Mesendoderm (in vitro differentiated cells): ENCODE measurements around the gene KLHL20.
"Not testable (repeated sequence)": the region's sequence is repeated elsewhere in the genome, so short reads cannot be mapped to it uniquely, and the experiment has no call there.

Experiments
- DNase-seq: peaks from one replicate; pipeline ENCODE4 v3.0.0; 2013
- H2AK5ac ChIP-seq: 2 replicates; pipeline ENCODE4 v1.6.1; 2013; ENCODE audit warnings: low read length, inconsistent platforms
- H2BK120ac ChIP-seq: 2 replicates; pipeline ENCODE4 v1.6.1; 2013; ENCODE audit warnings: low read depth, mild to moderate bottlenecking, low read length, moderate library complexity, mixed read lengths
- H2BK15ac ChIP-seq: replicated peaks from 2 replicates; pipeline ENCODE4 v1.6.1; 2013; ENCODE audit warnings: low read depth, mild to moderate bottlenecking, moderate library complexity
- H2BK5ac ChIP-seq: 2 replicates; pipeline ENCODE4 v1.6.1; 2013; ENCODE audit warnings: low read length, inconsistent platforms
- H3K18ac ChIP-seq: 2 replicates; pipeline ENCODE4 v1.6.1; 2013; ENCODE audit warnings: mild to moderate bottlenecking, low read length, mixed read lengths
- H3K23ac ChIP-seq: one replicate; pipeline ENCODE4 v1.6.1; 2013; ENCODE audit warnings: low read length
- H3K27ac ChIP-seq: 2 replicates; pipeline ENCODE4 v1.5.1; 2013; ENCODE audit warnings: low read depth, mild to moderate bottlenecking, inconsistent platforms, low read length, moderate library complexity
- H3K27me3 ChIP-seq: 2 replicates; pipeline ENCODE4 v1.6.1; 2013; ENCODE audit warnings: low read length, control low read depth, mild to moderate bottlenecking, inconsistent platforms; ENCODE audit not compliant: insufficient read depth, poor library complexity
- H3K36me3 ChIP-seq: 2 replicates; pipeline ENCODE4 v1.6.1; 2013; ENCODE audit warnings: low read length, inconsistent platforms; ENCODE audit not compliant: control insufficient read depth, insufficient read depth
- H3K4ac ChIP-seq: one replicate; pipeline ENCODE4 v1.6.1; 2013; ENCODE audit warnings: low read depth, mild to moderate bottlenecking, low read length, moderate library complexity
- H3K4me1 ChIP-seq: 2 replicates; pipeline ENCODE4 v1.6.1; 2013; ENCODE audit warnings: low read depth, low read length, inconsistent platforms; ENCODE audit not compliant: control insufficient read depth
- H3K4me2 ChIP-seq: 2 replicates; pipeline ENCODE4 v1.6.1; 2013; ENCODE audit warnings: low read length
- H3K4me3 ChIP-seq: 2 replicates; pipeline ENCODE4 v1.5.1; 2013; ENCODE audit warnings: mild to moderate bottlenecking, low read length
- H3K56ac ChIP-seq: one replicate; pipeline ENCODE4 v1.6.1; 2013; ENCODE audit warnings: low read length
- H3K79me1 ChIP-seq: 2 replicates; pipeline ENCODE4 v1.6.1; 2013; ENCODE audit warnings: low read length, inconsistent platforms
- H3K79me2 ChIP-seq: 2 replicates; pipeline ENCODE4 v1.6.1; 2013; ENCODE audit warnings: mild to moderate bottlenecking, low read length; ENCODE audit not compliant: control insufficient read depth, insufficient read depth
- H3K9ac ChIP-seq: 2 replicates; pipeline ENCODE4 v1.6.1; 2013; ENCODE audit warnings: low read length, inconsistent platforms
- H4K5ac ChIP-seq: one replicate; pipeline ENCODE4 v1.6.1; 2013; ENCODE audit warnings: low read length
- H4K8ac ChIP-seq: one replicate; pipeline ENCODE4 v1.6.1; 2013; ENCODE audit warnings: low read depth, mild to moderate bottlenecking, control low read depth, low read length, moderate library complexity
- WGBS: extraction: QIAGEN DNeasy Blood & Tissue Kit; methylation state at CpG from one replicate; pipeline ENCODE4 v1.1.7; 2013; ENCODE audit warnings: low lambda C conversion rate, missing lambda C conversion rate; ENCODE audit not compliant: insufficient coverage; ENCODE audit errors: extremely low coverage; 5-methylcytosine and 5-hydroxymethylcytosine counted together

KLHL20 gene

DNA sequence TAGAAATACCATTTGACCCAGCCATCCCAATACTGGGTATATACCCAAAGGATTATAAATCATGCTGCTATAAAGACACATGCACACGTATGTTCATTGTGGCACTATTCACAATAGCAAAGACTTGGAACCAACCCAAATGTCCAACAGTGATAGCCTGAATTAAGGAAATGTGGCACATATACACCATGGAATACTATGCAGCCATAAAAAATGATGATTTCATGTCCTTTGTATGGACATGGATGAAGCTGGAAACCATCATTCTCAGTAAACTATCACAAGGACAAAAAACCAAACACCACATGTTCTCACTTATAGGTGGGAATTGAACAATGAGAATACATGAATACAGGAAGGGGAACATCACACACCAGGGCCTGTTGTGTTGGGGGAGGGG is 16.6 kb downstream of the KLHL20 start:
- H2BK15ac ChIP-seq, H3K23ac ChIP-seq, H3K36me3 ChIP-seq, H3K79me2 ChIP-seq, H2AK5ac ChIP-seq, H3K18ac ChIP-seq, H3K9ac ChIP-seq, H3K79me1 ChIP-seq, H3K27ac ChIP-seq, H3K4me2 ChIP-seq, H3K4me3 ChIP-seq, H3K4ac ChIP-seq, H2BK120ac ChIP-seq, DNase-seq, H3K4me1 ChIP-seq, H4K8ac ChIP-seq, H4K5ac ChIP-seq, H2BK5ac ChIP-seq, H3K27me3 ChIP-seq, H3K56ac ChIP-seq: not testable (repeated sequence)
- WGBS = no CpG with 5 or more reads among the region's 1 CpG

DNA sequence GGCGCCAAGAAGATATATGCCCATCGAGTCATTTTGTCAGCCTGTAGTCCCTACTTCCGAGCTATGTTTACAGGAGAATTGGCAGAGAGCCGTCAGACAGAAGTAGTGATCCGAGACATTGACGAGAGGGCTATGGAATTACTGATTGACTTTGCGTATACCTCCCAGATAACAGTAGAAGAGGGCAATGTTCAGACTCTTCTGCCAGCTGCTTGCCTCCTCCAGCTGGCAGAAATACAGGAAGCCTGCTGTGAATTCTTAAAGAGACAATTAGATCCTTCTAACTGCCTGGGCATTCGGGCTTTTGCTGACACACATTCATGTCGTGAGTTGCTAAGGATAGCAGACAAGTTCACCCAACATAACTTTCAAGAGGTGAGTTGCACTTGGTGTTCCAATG is 19.1 kb downstream of the KLHL20 start:
- no peak overlapping the region for H3K4me3 ChIP-seq
- no CpG with 5 or more reads among the region's 9 CpGs for WGBS
- no peak overlapping the region for H3K56ac ChIP-seq
- no peaks in the 10 kb centered on the region for H3K4me1 ChIP-seq
- DNase-seq = no peak
- H3K4ac ChIP-seq = no peak overlapping the region
- H2BK120ac ChIP-seq = no peak overlapping the region
- H3K18ac ChIP-seq = no peak overlapping the region
- peaks cover 3% of the 10 kb centered on the region for H3K36me3 ChIP-seq
- no peaks in the 10 kb centered on the region for H3K79me1 ChIP-seq
- H4K5ac ChIP-seq = no peak overlapping the region
- no peak overlapping the region for H4K8ac ChIP-seq
- no peak overlapping the region for H3K4me2 ChIP-seq
- H3K9ac ChIP-seq = no peak overlapping the region
- no peak overlapping the region for H3K27ac ChIP-seq
- H3K79me2 ChIP-seq = no peaks in the 10 kb centered on the region
- H2BK15ac ChIP-seq = no peak overlapping the region
- H2AK5ac ChIP-seq = no peak overlapping the region
- no peak overlapping the region for H2BK5ac ChIP-seq
- no peaks in the 10 kb centered on the region for H3K27me3 ChIP-seq
- no peak overlapping the region for H3K23ac ChIP-seq

DNA sequence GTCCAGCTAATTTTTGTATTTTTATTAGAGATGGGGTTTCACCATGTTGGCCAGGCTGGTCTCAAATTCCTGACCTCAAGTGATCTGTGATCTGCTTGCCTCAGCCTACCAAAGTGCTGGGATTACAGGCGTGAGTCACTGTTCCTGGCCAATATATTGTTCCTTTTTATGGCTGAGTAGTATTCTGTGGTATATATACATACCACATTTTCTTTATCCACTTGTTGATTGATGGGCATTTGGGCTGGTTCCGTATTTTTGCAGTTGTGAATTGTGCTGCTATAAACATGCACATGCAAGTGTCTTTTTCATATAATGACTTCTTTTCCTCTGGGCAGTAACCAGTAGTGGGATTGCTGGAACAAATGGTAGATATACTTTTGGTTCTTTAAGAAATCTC is 21.3 kb downstream of the KLHL20 start:
- no CpG with 5 or more reads among the region's 2 CpGs for WGBS
- not testable (repeated sequence) for H3K4ac ChIP-seq, H3K4me2 ChIP-seq

DNA sequence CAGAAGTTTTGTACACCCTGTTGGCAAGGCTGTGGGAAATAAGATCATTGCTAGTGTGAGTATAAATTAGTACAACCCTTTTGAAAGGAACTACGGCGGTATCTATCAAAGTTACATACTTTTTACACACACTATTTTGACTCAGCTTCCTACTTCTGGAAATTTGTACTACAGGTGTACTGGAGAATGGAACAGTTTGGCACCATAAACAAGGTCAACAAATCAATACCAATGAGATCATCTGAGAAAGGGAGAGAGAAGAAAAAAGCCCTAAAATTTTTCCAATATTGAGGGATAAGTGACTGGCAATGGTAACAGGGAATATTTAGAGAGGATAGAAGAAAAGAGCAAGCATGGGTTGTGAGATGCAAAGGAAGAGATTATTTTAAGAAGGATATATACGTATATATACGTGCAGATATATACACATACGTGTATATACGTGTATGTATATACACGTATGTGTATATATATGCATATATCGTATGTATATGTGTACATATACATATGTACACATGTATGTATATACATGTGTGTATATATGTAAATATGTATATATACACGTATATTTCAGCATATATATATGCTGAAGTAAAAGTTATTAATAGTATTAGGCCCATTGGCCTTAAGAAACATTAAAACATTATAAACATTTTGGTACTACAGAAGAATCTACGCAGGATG is 27.6 kb downstream of the KLHL20 start:
- Histone ChIP-seq H3K4me3 (no peak overlapping the region), H3K27ac (no peak overlapping the region), H2AK5ac (no peak overlapping the region), H3K79me1 (no peaks in the 10 kb centered on the region), H3K9ac (no peak overlapping the region), H3K4ac (no peak overlapping the region), H2BK5ac (no peak overlapping the region), H3K27me3 (no peaks in the 10 kb centered on the region), H4K5ac (no peak overlapping the region), H2BK15ac (no peak overlapping the region), H3K79me2 (no peaks in the 10 kb centered on the region), H3K4me2 (no peak overlapping the region), H3K23ac (no peak overlapping the region), H3K56ac (no peak overlapping the region), H2BK120ac (no peak overlapping the region), H4K8ac (no peak overlapping the region), H3K18ac (no peak overlapping the region), H3K36me3 (no peaks in the 10 kb centered on the region), H3K4me1 (no peaks in the 10 kb centered on the region)
- DNase-seq = no peak
- WGBS = 100% methylated on average over 3 of the region's 10 CpGs

More for the DNA sequence above, 21.3 kb downstream of the KLHL20 start:
- H3K23ac ChIP-seq, H2BK5ac ChIP-seq, H4K5ac ChIP-seq, H3K27me3 ChIP-seq, H3K79me2 ChIP-seq, H3K56ac ChIP-seq, H3K36me3 ChIP-seq, H3K79me1 ChIP-seq, H3K4me3 ChIP-seq, H3K18ac ChIP-seq, H4K8ac ChIP-seq, H3K9ac ChIP-seq, H2BK120ac ChIP-seq, H3K4me1 ChIP-seq, DNase-seq, H2BK15ac ChIP-seq, H3K27ac ChIP-seq, H2AK5ac ChIP-seq: not testable (repeated sequence)

DNA sequence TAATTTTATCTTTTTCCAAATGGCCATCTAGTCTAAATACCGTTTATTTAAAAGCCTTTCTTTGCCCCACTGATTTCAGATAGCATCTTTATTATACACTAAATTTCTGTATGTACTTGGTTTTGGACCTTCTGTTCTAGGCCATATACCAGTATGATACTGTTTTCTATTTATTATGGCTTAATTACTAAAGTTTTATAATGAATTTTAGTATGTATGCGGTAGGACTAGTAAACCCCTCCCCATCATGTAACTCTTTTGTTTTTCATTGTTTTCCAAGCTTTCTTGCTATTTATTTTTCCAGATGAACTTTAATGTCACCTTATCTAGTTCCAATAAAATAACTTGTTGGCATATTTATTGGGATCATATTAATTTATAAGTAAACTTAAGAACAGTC is 29.9 kb downstream of the KLHL20 start:
- no peak overlapping the region for H2BK15ac ChIP-seq
- no peak overlapping the region for H3K56ac ChIP-seq
- H3K4me3 ChIP-seq = no peak overlapping the region
- no peak overlapping the region for H2AK5ac ChIP-seq
- no peak overlapping the region for H2BK5ac ChIP-seq
- H3K36me3 ChIP-seq = no peaks in the 10 kb centered on the region
- H3K23ac ChIP-seq = no peak overlapping the region
- H4K5ac ChIP-seq = no peak overlapping the region
- no peak overlapping the region for H3K27ac ChIP-seq
- no peak overlapping the region for H4K8ac ChIP-seq
- no peaks in the 10 kb centered on the region for H3K79me1 ChIP-seq
- DNase-seq = no peak
- no peak overlapping the region for H3K4ac ChIP-seq
- H2BK120ac ChIP-seq = no peak overlapping the region
- H3K9ac ChIP-seq = no peak overlapping the region
- no peak overlapping the region for H3K4me2 ChIP-seq
- no peaks in the 10 kb centered on the region for H3K27me3 ChIP-seq
- no peaks in the 10 kb centered on the region for H3K4me1 ChIP-seq
- no CpG with 5 or more reads among the region's 2 CpGs for WGBS
- H3K18ac ChIP-seq = no peak overlapping the region
- H3K79me2 ChIP-seq = no peaks in the 10 kb centered on the region

DNA sequence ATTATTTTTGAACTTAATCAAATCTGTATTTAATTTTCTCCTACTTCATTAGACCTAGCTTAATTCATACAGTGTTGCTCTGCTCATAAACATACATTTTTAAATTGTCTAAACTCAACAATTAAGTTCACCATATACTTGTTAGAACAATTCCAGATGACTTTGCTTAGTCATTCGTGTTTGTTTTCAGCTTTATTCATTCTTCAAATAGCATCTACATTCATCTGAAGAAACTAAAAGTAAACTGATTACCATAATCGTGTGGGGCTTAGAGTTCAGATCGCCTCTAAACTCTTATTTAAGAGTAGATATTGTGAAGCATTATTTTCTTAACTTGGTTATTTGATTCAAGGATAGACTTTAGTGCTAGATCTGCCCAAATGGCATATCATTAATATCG is 34.4 kb downstream of the KLHL20 start:
- H4K5ac ChIP-seq = no peak overlapping the region
- H2BK5ac ChIP-seq = no peak overlapping the region
- H3K27me3 ChIP-seq = no peaks in the 10 kb centered on the region
- H2AK5ac ChIP-seq = no peak overlapping the region
- H3K79me1 ChIP-seq = no peaks in the 10 kb centered on the region
- no peaks in the 10 kb centered on the region for H3K79me2 ChIP-seq
- no peak overlapping the region for H2BK120ac ChIP-seq
- no peak overlapping the region for H3K4ac ChIP-seq
- H4K8ac ChIP-seq = no peak overlapping the region
- no peaks in the 10 kb centered on the region for H3K36me3 ChIP-seq
- no peak overlapping the region for H3K56ac ChIP-seq
- no peak overlapping the region for H3K9ac ChIP-seq
- no peak overlapping the region for H3K4me2 ChIP-seq
- H3K4me1 ChIP-seq = no peaks in the 10 kb centered on the region
- no CpG with 5 or more reads among the region's 4 CpGs for WGBS
- H3K23ac ChIP-seq = no peak overlapping the region
- H3K4me3 ChIP-seq = no peak overlapping the region
- no peak overlapping the region for H3K27ac ChIP-seq
- no peak overlapping the region for H2BK15ac ChIP-seq
- no peak overlapping the region for H3K18ac ChIP-seq
- no peak for DNase-seq
